T-cell (primary cell): ENCODE measurements around the gene GPR62. TPM values are rescaled to one million over a fixed set of nuclear protein-coding genes. Genes with fewer than 3 reads are reported as not detected.
A peak's percentile ranks its signal among the peaks of the same experiment; 100 is the strongest.

ENCODE experiments used
- ATAC-seq, 4 experiments: fragments of 200-7000 bp in 3 of 4; fragments of 150-1000 bp in 1 of 4; cut with Tn5 transposase; replicated peaks in 1 of 4; 1 replicate in 3 of 4; 2 replicates in 1 of 4; pipeline ENCODE4 v1.10.0; 2021; ENCODE audit warnings: moderate library complexity in 3 of 4, mild to moderate bottlenecking in 2 of 4, moderate number of reproducible peaks in 1 of 4
- CTCF ChIA-PET, 2 donors: fragments of 300-600 bp; sonication (Branson Sonifier 250); formaldehyde crosslinking; loops; one replicate each; lab custom pipeline; 2022; ENCODE audit warnings: antibody characterized with exemption in 2 of 2; lab: Charles Lee
- POLR2A ChIA-PET, 2 donors: fragments of 300-600 bp; sonication (Branson Sonifier 250); formaldehyde crosslinking; loops; one replicate each; lab custom pipeline; 2022; ENCODE audit warnings: antibody characterized with exemption in 2 of 2; lab: Charles Lee
- DNase-seq, 35 experiments: peaks; one replicate each; pipeline versions ENCODE4 v3.0.0 to v3.0.0-alpha.2; 2013 to 2023
- H3K27ac ChIP-seq: one replicate; pipeline ENCODE4 v1.5.1; 2013; ENCODE audit warnings: low read length
- H3K27me3 ChIP-seq, 2 experiments: replicated peaks in 1 of 2; 1 replicate in 1 of 2; 2 replicates in 1 of 2; pipeline versions ENCODE4 v1.6.1 to v1.7.0; 2013; ENCODE audit warnings: low read length in 1 of 2, mixed read lengths in 1 of 2; ENCODE audit not compliant: control insufficient read depth in 2 of 2, insufficient read depth in 2 of 2; ENCODE audit errors: extremely low read depth in 1 of 2
- H3K36me3 ChIP-seq, 2 donors: 1 replicate in 1 of 2; 2 replicates in 1 of 2; pipeline versions ENCODE4 v1.6.1 to v1.7.0; 2013; ENCODE audit warnings: low read length in 1 of 2; ENCODE audit not compliant: control insufficient read depth in 2 of 2, insufficient read depth in 1 of 2; ENCODE audit errors: extremely low read depth in 1 of 2
- H3K4me1 ChIP-seq, 2 experiments: 1 replicate in 1 of 2; 2 replicates in 1 of 2; pipeline versions ENCODE4 v1.6.1 to v1.7.0; 2013; ENCODE audit warnings: low read length in 2 of 2, mixed read lengths in 1 of 2; ENCODE audit not compliant: insufficient read depth in 2 of 2, control insufficient read depth in 1 of 2; ENCODE audit errors: extremely low read depth in 1 of 2
- H3K4me3 ChIP-seq, 2 donors: 1 replicate in 1 of 2; 2 replicates in 1 of 2; pipeline versions ENCODE4 v1.5.1 to v1.7.0; 2013; ENCODE audit warnings: mild to moderate bottlenecking in 2 of 2, low read length in 1 of 2, moderate library complexity in 1 of 2; ENCODE audit not compliant: control insufficient read depth in 1 of 2; ENCODE audit errors: extremely low read depth in 1 of 2
- H3K9me3 ChIP-seq: 2 replicates; pipeline ENCODE4 v1.7.0; 2013
- H3K27ac Mint-ChIP-seq, 2 donors: one replicate each; pipeline ENCODE4 v1.8.0; 2020 to 2021; ENCODE audit warnings: mild to moderate bottlenecking in 2 of 2, mixed read lengths in 2 of 2
- H3K27me3 Mint-ChIP-seq, 2 donors: one replicate each; pipeline ENCODE4 v1.8.0; 2021 to 2022; ENCODE audit warnings: mixed read lengths in 2 of 2
- H3K36me3 Mint-ChIP-seq: one replicate; pipeline ENCODE4 v1.8.0; 2021; ENCODE audit warnings: mixed read lengths
- H3K4me1 Mint-ChIP-seq, 3 donors: one replicate each; pipeline ENCODE4 v1.8.0; 2020 to 2022; ENCODE audit warnings: mixed read lengths in 3 of 3, mild to moderate bottlenecking in 1 of 3
- H3K4me3 Mint-ChIP-seq, 3 donors: one replicate each; pipeline ENCODE4 v1.8.0; 2020 to 2022; ENCODE audit warnings: mild to moderate bottlenecking in 3 of 3, mixed read lengths in 3 of 3, moderate library complexity in 3 of 3
- H3K9me3 Mint-ChIP-seq, 3 donors: one replicate each; pipeline ENCODE4 v1.8.0; 2020 to 2022; ENCODE audit warnings: mixed read lengths in 3 of 3
- WGBS: methylation state at CpG from one replicate; pipeline ENCODE4 v1.1.5; 2013; ENCODE audit warnings: missing lambda C conversion rate; ENCODE audit not compliant: insufficient coverage; 5-methylcytosine and 5-hydroxymethylcytosine counted together
- total RNA-seq, 35 experiments: library from RNA in 6 of 35; stranded (reverse) in 6 of 35; fragments of 120-200 nt in 1 of 35; gene quantifications; one replicate each; pipeline versions ENCODE4 v1.2.1 to v1.2.4 and lab custom pipeline; 2013 to 2026

GPR62 gene
- total RNA-seq, 5 donors from 2014 or later (not counting 1 experiment from before 2014, with no cell fraction given), result not detected

GRCh38 chr3:51974963-51975851 is 20.0 kb downstream of the GPR62 start, which contains the start of gene ABHD14A:
Gene ABHD14A (plus strand): TSS chr3:51975064. CDS start chr3:51975136, 72 bp downstream.
- ChIA-PET POLR2A (no interaction called here), CTCF (no interaction called here)
- Histone ChIP-seq H3K4me1 (peaks cover 12 to 50% of the 10 kb centered on the region in 2 experiments), H3K9me3 (no peaks in the 10 kb centered on the region), H3K27ac (peak within 1 kb of the TSS; percentile 77), H3K36me3 (peaks cover 0 to 3% of the 10 kb centered on the region in 2 donors), H3K4me3 (peak within 1 kb of the TSS; percentile 84 to 99), H3K27me3 (no peaks in the 10 kb centered on the region)
- peaks cover 40 to 58% (median 44%) of the 10 kb centered on the region in 3 donors for H3K4me1 Mint-ChIP-seq
- under 1% methylated on average over 63 of the region's 63 CpGs for WGBS
- H3K27me3 Mint-ChIP-seq, result no peaks in the 10 kb centered on the region
- peak within 1 kb of the TSS; percentile 92 to 94 for H3K27ac Mint-ChIP-seq
- no peaks in the 10 kb centered on the region for H3K9me3 Mint-ChIP-seq
- peak within 1 kb of the TSS; percentile 90 to 95 (median 94) for H3K4me3 Mint-ChIP-seq
- ATAC-seq (peak; percentile 76 to 80 (median 78)), DNase-seq (peak; percentile 33 to 86 (median 61))
- no peaks in the 10 kb centered on the region for H3K36me3 Mint-ChIP-seq

- Mint-ChIP-seq H3K4me1 (peaks cover 38 to 53% (median 45%) of the 10 kb centered on the region in 3 donors), H3K9me3 (no peaks in the 10 kb centered on the region), H3K27me3 (no peaks in the 10 kb centered on the region), H3K27ac (peak overlapping the region; percentile 85 to 90), H3K4me3 (peak overlapping the region; percentile 81 to 94 (median 90)), H3K36me3 (no peaks in the 10 kb centered on the region)
- Histone ChIP-seq H3K4me3 (peak overlapping the region; percentile 84 to 99), H3K27me3 (no peaks in the 10 kb centered on the region), H3K4me1 (peaks cover 12 to 53% of the 10 kb centered on the region in 2 experiments), H3K9me3 (no peaks in the 10 kb centered on the region), H3K36me3 (peaks cover 2 to 4% of the 10 kb centered on the region in 2 donors), H3K27ac (peak overlapping the region; percentile 44)
- ChIA-PET POLR2A (no interaction called here), CTCF (no interaction called here)
- 49% methylated on average over 18 of the region's 46 CpGs for WGBS
- DNase-seq (peak in 7 of 35 experiments; percentile 17 to 48 (median 22)), ATAC-seq (no peak)
Observed at GRCh38 chr3:51975852-51976549, 20.8 kb downstream of the GPR62 start.

- ATAC-seq (peak in 3 of 4 experiments; percentile 13 to 51 (median 13)), DNase-seq (peak in 28 of 35 experiments; percentile 21 to 66 (median 40))
- Mint-ChIP-seq H3K4me1 (peaks cover 47 to 64% (median 49%) of the 10 kb centered on the region in 3 donors), H3K36me3 (no peaks in the 10 kb centered on the region), H3K4me3 (peak overlapping the region; percentile 59 to 94 (median 81)), H3K27me3 (no peaks in the 10 kb centered on the region), H3K27ac (peak overlapping the region; percentile 76 to 83), H3K9me3 (no peaks in the 10 kb centered on the region)
- Histone ChIP-seq H3K9me3 (no peaks in the 10 kb centered on the region), H3K4me3 (no peak overlapping the region), H3K4me1 (peaks cover 16 to 68% of the 10 kb centered on the region in 2 experiments), H3K36me3 (peaks cover 2% of the 10 kb centered on the region in 2 donors), H3K27ac (peak overlapping the region; percentile 13), H3K27me3 (no peaks in the 10 kb centered on the region)
- POLR2A ChIA-PET, result interaction anchor here in 1 of 2 donors (0.5 kb wide), 1 partner anchor 611 kb away, joined by 3 read pairs; no protein-coding TSS in a partner anchor
- 60% methylated on average over 3 of the region's 9 CpGs for WGBS
- CTCF ChIA-PET, result interaction anchor here in 1 of 2 donors (0.6 kb wide), 1 partner anchor 956 kb away, joined by 3 read pairs; no protein-coding TSS in a partner anchor
Observed at GRCh38 chr3:51977446-51978142, 22.4 kb downstream of the GPR62 start.

GRCh38 chr3:51978143-51978502 is 22.9 kb downstream of the GPR62 start:
- Mint-ChIP-seq H3K4me3 (no peak overlapping the region), H3K4me1 (peaks cover 50 to 68% (median 52%) of the 10 kb centered on the region in 3 donors), H3K36me3 (no peaks in the 10 kb centered on the region), H3K9me3 (no peaks in the 10 kb centered on the region), H3K27ac (peak overlapping the region in 1 of 2 donors; percentile 52), H3K27me3 (no peaks in the 10 kb centered on the region)
- H3K27ac ChIP-seq, result no peak overlapping the region
- ChIA-PET POLR2A (interaction anchor here in 1 of 2 donors (0.5 kb wide), 1 partner anchor 610 kb away, joined by 3 read pairs; no protein-coding TSS in a partner anchor), CTCF (no interaction called here)
- no peaks in the 10 kb centered on the region for H3K27me3 ChIP-seq
- WGBS, result 92% methylated on average over 3 of the region's 4 CpGs
- no peak overlapping the region for H3K4me3 ChIP-seq
- H3K36me3 ChIP-seq, result peaks cover 2% of the 10 kb centered on the region in 2 donors
- ATAC-seq (no peak), DNase-seq (no peak)
- peaks cover 16 to 67% of the 10 kb centered on the region in 2 experiments for H3K4me1 ChIP-seq
- H3K9me3 ChIP-seq, result no peaks in the 10 kb centered on the region

- H3K4me3 Mint-ChIP-seq, result no peak overlapping the region
- H3K4me1 ChIP-seq, result peaks cover 8 to 59% of the 10 kb centered on the region in 2 experiments
- no peaks in the 10 kb centered on the region for H3K9me3 ChIP-seq
- no peaks in the 10 kb centered on the region for H3K36me3 Mint-ChIP-seq
- CTCF ChIA-PET, result no interaction called here
- WGBS, result no CpG with 5 or more reads among the region's 10 CpGs
- H3K27ac Mint-ChIP-seq, result no peak overlapping the region
- no peak overlapping the region for H3K4me3 ChIP-seq
- DNase-seq, result no peak
- POLR2A ChIA-PET, result no interaction called here
- ATAC-seq, result no peak
- H3K9me3 Mint-ChIP-seq, result no peaks in the 10 kb centered on the region
- no peaks in the 10 kb centered on the region for H3K27me3 ChIP-seq
- H3K27ac ChIP-seq, result no peak overlapping the region
- peaks cover 46 to 48% (median 48%) of the 10 kb centered on the region in 3 donors for H3K4me1 Mint-ChIP-seq
- peaks cover 2% of the 10 kb centered on the region in 2 donors for H3K36me3 ChIP-seq
- no peaks in the 10 kb centered on the region for H3K27me3 Mint-ChIP-seq
Observed at GRCh38 chr3:51980253-51980652, 25.1 kb downstream of the GPR62 start.
